Measurements from ENCODE around the gene WDR72. TPM values are rescaled to one million over a fixed set of nuclear protein-coding genes. Genes with fewer than 3 reads are reported as not detected.

WDR72 gene
- total RNA-seq, 1 donor from 2014 or later: 2.0 TPM

- no peak overlapping the region for H3K27ac Mint-ChIP-seq
- no peaks in the 10 kb centered on the region for H3K4me1 Mint-ChIP-seq (ENCODE audit: unreplicated experiment)
- no peaks in the 10 kb centered on the region for H3K9me3 Mint-ChIP-seq
- no peak for DNase-seq (ENCODE audit: extremely low spot score, unreplicated experiment)
- H3K27me3 Mint-ChIP-seq: no peaks in the 10 kb centered on the region
- H3K4me3 Mint-ChIP-seq: no peak overlapping the region
- H3K36me3 Mint-ChIP-seq: no peaks in the 10 kb centered on the region
- no peak for TF ChIP-seq CTCF (conservative IDR thresholded peaks at IDR 0.05)
These were observed 186.4 kb downstream of the WDR72 start for GRCh38 chr15:53573091-53573490.

DNA sequence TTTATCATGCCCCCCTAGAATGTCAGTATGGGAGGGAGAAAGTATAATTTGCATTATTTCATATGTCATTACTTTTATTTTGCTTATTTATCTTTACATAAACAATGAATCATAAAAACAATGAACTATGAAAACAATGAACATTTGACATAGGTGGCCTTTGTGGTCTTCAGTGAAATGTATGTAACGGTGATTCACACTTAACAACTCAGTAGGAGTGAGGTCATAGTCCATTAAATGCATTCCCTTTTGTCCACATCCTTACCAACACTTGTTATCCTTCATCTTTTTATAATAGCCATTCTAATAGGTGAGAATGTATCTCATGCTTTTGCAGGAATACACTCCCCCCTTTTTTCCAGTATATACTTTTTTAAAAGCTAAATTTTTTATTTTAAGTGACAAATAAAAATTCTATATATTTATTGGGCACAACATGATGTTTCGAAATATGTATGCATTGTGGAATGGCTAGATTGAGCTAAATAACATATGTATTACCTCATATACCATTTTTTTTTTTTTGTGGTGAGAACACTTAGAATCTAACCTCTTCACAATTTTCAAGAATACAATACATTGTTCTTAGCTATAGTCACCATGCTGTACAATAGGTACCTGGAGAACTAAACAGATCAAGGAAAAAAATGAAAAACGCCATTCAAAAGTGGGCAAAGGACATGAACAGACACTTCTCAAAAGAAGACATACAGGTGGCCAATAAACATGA is 189.5 kb downstream of the WDR72 start:
- no peak overlapping the region for H3K27ac Mint-ChIP-seq
- no peaks in the 10 kb centered on the region for H3K4me1 Mint-ChIP-seq (ENCODE audit: unreplicated experiment)
- TF ChIP-seq CTCF (conservative IDR thresholded peaks at IDR 0.05): no peak
- no peak overlapping the region for H3K4me3 Mint-ChIP-seq
- peaks cover 2% of the 10 kb centered on the region for H3K27me3 Mint-ChIP-seq
- no peaks in the 10 kb centered on the region for H3K36me3 Mint-ChIP-seq
- no peaks in the 10 kb centered on the region for H3K9me3 Mint-ChIP-seq
- no peak for DNase-seq (ENCODE audit: extremely low spot score, unreplicated experiment)

DNA sequence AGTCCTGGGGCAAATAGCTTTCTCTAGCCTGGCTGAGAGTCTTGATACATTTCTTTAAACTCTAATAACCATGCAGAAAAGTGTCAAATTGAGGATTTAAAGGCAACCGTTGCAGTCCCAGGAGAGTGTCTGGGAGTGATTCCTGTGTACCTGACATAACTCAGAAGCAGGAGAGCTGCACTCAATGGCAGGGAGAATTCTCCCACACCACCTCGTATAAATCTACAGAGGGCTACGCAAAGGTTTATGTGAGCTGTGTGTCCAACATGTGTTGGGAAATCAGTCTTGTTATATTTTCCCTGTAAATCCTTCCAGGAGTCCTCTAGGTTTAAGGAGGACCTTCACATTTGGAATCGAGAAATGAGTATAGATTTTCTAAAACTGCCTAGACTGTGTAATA is 192.6 kb downstream of the WDR72 start:
- Mint-ChIP-seq H3K36me3 (no peaks in the 10 kb centered on the region), H3K27me3 (peaks cover 2% of the 10 kb centered on the region), H3K4me3 (no peak overlapping the region), H3K4me1 (ENCODE audit: unreplicated experiment) (no peaks in the 10 kb centered on the region), H3K27ac (no peak overlapping the region), H3K9me3 (no peaks in the 10 kb centered on the region)
- no peak for TF ChIP-seq CTCF (conservative IDR thresholded peaks at IDR 0.05)
- no peak for DNase-seq (ENCODE audit: extremely low spot score, unreplicated experiment)

GRCh38 chr15:53565721-53566120 is 193.7 kb downstream of the WDR72 start:
- Mint-ChIP-seq H3K4me1 (ENCODE audit: unreplicated experiment) (peaks cover 7% of the 10 kb centered on the region), H3K4me3 (no peak overlapping the region), H3K27ac (no peak overlapping the region), H3K27me3 (peaks cover 2% of the 10 kb centered on the region), H3K36me3 (no peaks in the 10 kb centered on the region), H3K9me3 (no peaks in the 10 kb centered on the region)
- TF ChIP-seq CTCF (conservative IDR thresholded peaks at IDR 0.05): no peak
- DNase-seq (ENCODE audit: extremely low spot score, unreplicated experiment): no peak

- Mint-ChIP-seq H3K4me1 (ENCODE audit: unreplicated experiment) (peaks cover 18% of the 10 kb centered on the region), H3K4me3 (no peak overlapping the region), H3K27me3 (peaks cover 2% of the 10 kb centered on the region), H3K9me3 (no peaks in the 10 kb centered on the region), H3K27ac (no peak overlapping the region), H3K36me3 (no peaks in the 10 kb centered on the region)
- no peak for TF ChIP-seq CTCF (conservative IDR thresholded peaks at IDR 0.05)
- DNase-seq (ENCODE audit: extremely low spot score, unreplicated experiment): no peak
These were observed 194.8 kb downstream of the WDR72 start for GRCh38 chr15:53564647-53565046.
